Measurements from ENCODE around the gene ARL15.

ARL15 gene

GRCh38 chr5:54305737-54306136, 4.6 kb downstream of the ARL15 start:
- Histone ChIP-seq H4K20me1 (ENCODE audit: insufficient read depth, low read length, poor library complexity, severe bottlenecking) (peaks cover 11% of the 10 kb centered on the region), H3K79me2 (ENCODE audit: insufficient read depth, low read length) (peaks cover 73% of the 10 kb centered on the region), H3K27me3 (ENCODE audit: insufficient read depth, low read length, poor library complexity, severe bottlenecking) (no peaks in the 10 kb centered on the region), H3K9me3 (ENCODE audit: insufficient read depth, low read depth, low read length) (no peaks in the 10 kb centered on the region), H3K4me1 (ENCODE audit: insufficient read depth, low read length, poor library complexity, severe bottlenecking) (peaks cover 57% of the 10 kb centered on the region), H2AFZ (ENCODE audit: low read length) (no peak overlapping the region), H3K36me3 (ENCODE audit: insufficient read depth, low read length) (no peaks in the 10 kb centered on the region), H3K4me3 (ENCODE audit: low read length, poor library complexity, severe bottlenecking) (peak overlapping the region; percentile 26), H3F3A (ENCODE audit: low read depth) (no peaks in the 10 kb centered on the region), H3K4me2 (ENCODE audit: low read depth, low read length, poor library complexity, severe bottlenecking) (peak overlapping the region; percentile 95), H3K9me2 (replicated peaks; ENCODE audit: low read depth, low read length) (no peaks in the 10 kb centered on the region), H3K9ac (ENCODE audit: low read depth, low read length, poor library complexity, severe bottlenecking) (no peak overlapping the region)
- no peak for TF ChIP-seq CTCF (conservative IDR thresholded peaks at IDR 0.05; ENCODE audit: low read length)
- TF ChIP-seq EZH2phosphoT487 (IDR thresholded peaks at IDR 0.05; ENCODE audit: borderline replicate concordance), result no peak

- H3K9me2 ChIP-seq (replicated peaks; ENCODE audit: low read depth, low read length), result no peaks in the 10 kb centered on the region
- no peaks in the 10 kb centered on the region for H3K27me3 ChIP-seq (ENCODE audit: insufficient read depth, low read length, poor library complexity, severe bottlenecking)
- peaks cover 51% of the 10 kb centered on the region for H3K4me1 ChIP-seq (ENCODE audit: insufficient read depth, low read length, poor library complexity, severe bottlenecking)
- TF ChIP-seq EZH2phosphoT487 (IDR thresholded peaks at IDR 0.05; ENCODE audit: borderline replicate concordance) (no peak), CTCF (conservative IDR thresholded peaks at IDR 0.05; ENCODE audit: low read length) (no peak)
- no peak overlapping the region for H3K9ac ChIP-seq (ENCODE audit: low read depth, low read length, poor library complexity, severe bottlenecking)
- H3K4me3 ChIP-seq (ENCODE audit: low read length, poor library complexity, severe bottlenecking), result no peak overlapping the region
- no peaks in the 10 kb centered on the region for H3F3A ChIP-seq (ENCODE audit: low read depth)
- H3K79me2 ChIP-seq (ENCODE audit: insufficient read depth, low read length), result peaks cover 77% of the 10 kb centered on the region
- no peak overlapping the region for H3K4me2 ChIP-seq (ENCODE audit: low read depth, low read length, poor library complexity, severe bottlenecking)
- no peak overlapping the region for H2AFZ ChIP-seq (ENCODE audit: low read length)
- no peaks in the 10 kb centered on the region for H3K36me3 ChIP-seq (ENCODE audit: insufficient read depth, low read length)
- peaks cover 7% of the 10 kb centered on the region for H4K20me1 ChIP-seq (ENCODE audit: insufficient read depth, low read length, poor library complexity, severe bottlenecking)
- no peaks in the 10 kb centered on the region for H3K9me3 ChIP-seq (ENCODE audit: insufficient read depth, low read depth, low read length)
Observed at GRCh38 chr5:54304040-54304439, 6.3 kb downstream of the ARL15 start.

- Histone ChIP-seq H3K4me1 (ENCODE audit: insufficient read depth, low read length, poor library complexity, severe bottlenecking) (peaks cover 38% of the 10 kb centered on the region), H4K20me1 (ENCODE audit: insufficient read depth, low read length, poor library complexity, severe bottlenecking) (no peaks in the 10 kb centered on the region), H3K79me2 (ENCODE audit: insufficient read depth, low read length) (peaks cover 69% of the 10 kb centered on the region), H3K4me2 (ENCODE audit: low read depth, low read length, poor library complexity, severe bottlenecking) (peak overlapping the region; percentile 1), H3K9me2 (replicated peaks; ENCODE audit: low read depth, low read length) (no peaks in the 10 kb centered on the region), H3K4me3 (ENCODE audit: low read length, poor library complexity, severe bottlenecking) (no peak overlapping the region), H3K9me3 (ENCODE audit: insufficient read depth, low read depth, low read length) (no peaks in the 10 kb centered on the region), H3K36me3 (ENCODE audit: insufficient read depth, low read length) (no peaks in the 10 kb centered on the region), H3F3A (ENCODE audit: low read depth) (no peaks in the 10 kb centered on the region), H3K9ac (ENCODE audit: low read depth, low read length, poor library complexity, severe bottlenecking) (no peak overlapping the region), H3K27me3 (ENCODE audit: insufficient read depth, low read length, poor library complexity, severe bottlenecking) (no peaks in the 10 kb centered on the region), H2AFZ (ENCODE audit: low read length) (no peak overlapping the region)
- TF ChIP-seq EZH2phosphoT487 (IDR thresholded peaks at IDR 0.05; ENCODE audit: borderline replicate concordance) (no peak), CTCF (conservative IDR thresholded peaks at IDR 0.05; ENCODE audit: low read length) (no peak)
Observed at GRCh38 chr5:54302267-54302687, 8.1 kb downstream of the ARL15 start.

Data from Loucy (cell line).